Activated CD4-positive, alpha-beta T cell treated with anti-CD3 and anti-CD28 coated beads, Interleukin-2, amount 50 U/mL, for 24 hours (primary cell): ENCODE measurements around the gene ARHGEF26.
"Not testable (repeated sequence)": the region's sequence is repeated elsewhere in the genome, so short reads cannot be mapped to it uniquely, and the experiment has no call there.

Experiments
- DNase-seq, 2 donors: peaks; one replicate each; pipeline ENCODE4 v3.0.0-alpha.2; 2020; ENCODE audit warnings: low read depth in 1 of 2, low spot score in 1 of 2

The ARHGEF26 gene, protein sequence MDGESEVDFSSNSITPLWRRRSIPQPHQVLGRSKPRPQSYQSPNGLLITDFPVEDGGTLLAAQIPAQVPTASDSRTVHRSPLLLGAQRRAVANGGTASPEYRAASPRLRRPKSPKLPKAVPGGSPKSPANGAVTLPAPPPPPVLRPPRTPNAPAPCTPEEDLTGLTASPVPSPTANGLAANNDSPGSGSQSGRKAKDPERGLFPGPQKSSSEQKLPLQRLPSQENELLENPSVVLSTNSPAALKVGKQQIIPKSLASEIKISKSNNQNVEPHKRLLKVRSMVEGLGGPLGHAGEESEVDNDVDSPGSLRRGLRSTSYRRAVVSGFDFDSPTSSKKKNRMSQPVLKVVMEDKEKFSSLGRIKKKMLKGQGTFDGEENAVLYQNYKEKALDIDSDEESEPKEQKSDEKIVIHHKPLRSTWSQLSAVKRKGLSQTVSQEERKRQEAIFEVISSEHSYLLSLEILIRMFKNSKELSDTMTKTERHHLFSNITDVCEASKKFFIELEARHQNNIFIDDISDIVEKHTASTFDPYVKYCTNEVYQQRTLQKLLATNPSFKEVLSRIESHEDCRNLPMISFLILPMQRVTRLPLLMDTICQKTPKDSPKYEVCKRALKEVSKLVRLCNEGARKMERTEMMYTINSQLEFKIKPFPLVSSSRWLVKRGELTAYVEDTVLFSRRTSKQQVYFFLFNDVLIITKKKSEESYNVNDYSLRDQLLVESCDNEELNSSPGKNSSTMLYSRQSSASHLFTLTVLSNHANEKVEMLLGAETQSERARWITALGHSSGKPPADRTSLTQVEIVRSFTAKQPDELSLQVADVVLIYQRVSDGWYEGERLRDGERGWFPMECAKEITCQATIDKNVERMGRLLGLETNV

GRCh38 chr3:154120961-154121700 is at the start of gene ARHGEF26:
TSS of gene ARHGEF26 (plus strand) at chr3:154121390. CDS start at chr3:154121993, 603 bp downstream.
- peak; percentile 27 to 51 for DNase-seq

GRCh38 chr3:154074966-154075365 is 46.2 kb upstream of the ARHGEF26 start:
- DNase-seq, result no peak

DNA sequence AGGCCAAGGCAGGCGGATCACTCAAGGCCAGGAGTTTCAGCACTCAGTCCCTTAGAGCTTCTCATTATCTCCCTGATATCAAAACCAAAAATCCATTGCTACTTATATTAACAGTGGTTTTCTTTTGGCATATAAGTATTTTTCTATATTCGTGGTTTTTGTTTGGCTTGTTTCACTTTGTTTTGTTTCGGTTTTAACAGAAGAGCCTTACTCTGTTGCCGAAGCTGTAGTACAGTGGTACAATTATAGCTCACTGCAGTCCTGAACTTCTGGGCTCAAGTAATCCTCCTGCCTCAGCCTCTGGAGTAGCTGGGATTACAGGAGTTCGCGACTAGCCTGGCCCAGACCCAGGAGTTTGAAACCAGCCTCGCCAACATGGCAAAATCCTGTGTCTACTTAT is 42.5 kb upstream of the ARHGEF26 start:
- no peak for DNase-seq

GRCh38 chr3:154081305-154081704 is 39.9 kb upstream of the ARHGEF26 start:
- no peak for DNase-seq

DNA sequence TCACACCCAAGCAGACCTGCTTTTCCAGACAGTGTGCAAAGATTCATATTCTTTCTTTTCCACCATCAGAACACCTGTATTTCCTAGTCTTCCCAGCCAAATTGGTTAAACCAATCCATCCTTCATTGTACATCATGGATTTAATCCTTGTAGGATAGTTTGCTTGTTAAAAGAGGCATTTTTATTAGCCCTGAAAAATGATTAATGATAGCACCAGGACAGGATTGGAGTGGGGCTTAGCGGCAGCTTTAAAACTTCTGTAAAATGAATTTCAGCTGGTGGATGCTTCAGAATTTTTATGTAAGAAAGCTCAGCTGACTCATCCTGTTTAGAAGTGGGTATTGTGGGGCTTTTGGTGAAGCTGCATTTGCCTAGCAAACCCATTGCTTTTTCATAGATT is 36.1 kb upstream of the ARHGEF26 start:
- DNase-seq, result no peak

GRCh38 chr3:154085799-154086198 is 35.4 kb upstream of the ARHGEF26 start:
- DNase-seq, result no peak

DNA sequence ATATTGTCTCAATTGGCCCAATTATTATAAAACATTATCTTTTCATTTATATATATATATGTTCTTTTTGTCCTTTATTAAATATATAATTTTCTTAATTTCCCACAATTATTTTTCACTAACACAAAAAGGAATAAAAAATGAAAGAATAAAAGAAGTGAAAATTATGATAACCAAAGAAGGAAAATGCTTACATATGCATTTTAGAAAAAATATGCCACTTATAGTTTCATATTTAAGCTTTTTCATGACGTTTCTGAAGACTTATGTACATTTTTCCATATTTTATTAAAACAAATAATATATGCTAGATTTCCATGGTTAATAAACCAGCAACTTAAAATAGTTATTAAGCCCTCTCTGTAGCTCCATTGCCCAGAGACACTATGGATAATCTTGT is 34.9 kb upstream of the ARHGEF26 start:
- no peak for DNase-seq

DNA sequence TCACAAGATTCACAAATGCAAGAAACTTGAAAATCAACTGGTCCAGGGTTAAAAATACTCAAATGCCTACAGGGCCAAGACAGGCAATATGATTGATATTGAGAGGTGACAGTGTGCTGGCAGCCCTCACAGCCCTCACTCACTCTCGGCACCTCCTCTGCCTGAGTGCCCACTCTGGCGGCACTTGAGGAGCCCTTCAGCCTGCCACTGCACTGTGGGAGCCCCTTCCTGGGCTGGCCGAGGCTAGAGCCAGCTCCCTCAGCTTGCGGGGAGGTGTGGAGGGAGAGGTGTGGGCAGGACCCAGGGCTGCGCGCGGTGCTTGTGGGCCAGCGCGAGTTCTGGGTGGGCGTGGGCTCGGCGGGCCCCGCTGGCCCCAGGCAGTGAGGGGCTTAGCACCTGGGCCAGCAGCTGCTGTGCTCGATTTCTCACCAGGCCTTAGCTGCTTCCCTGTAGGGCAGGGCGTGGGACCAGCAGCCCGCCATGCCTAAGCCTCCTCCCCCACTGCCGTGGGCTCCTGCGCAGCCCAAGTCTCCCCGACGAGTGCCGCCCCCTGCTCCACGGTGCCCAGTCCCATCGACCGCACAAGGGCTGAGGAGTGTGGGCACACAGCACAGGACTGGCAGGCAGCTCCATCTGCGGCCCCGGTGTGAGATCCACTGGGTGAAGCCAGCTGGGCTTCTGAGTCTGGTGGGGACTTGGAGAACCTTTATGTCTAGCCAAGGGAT is 33.3 kb upstream of the ARHGEF26 start:
- DNase-seq, result not testable (repeated sequence)

- no peak for DNase-seq
Measured at GRCh38 chr3:154089421-154090420, 31.5 kb upstream of the ARHGEF26 start.

DNA sequence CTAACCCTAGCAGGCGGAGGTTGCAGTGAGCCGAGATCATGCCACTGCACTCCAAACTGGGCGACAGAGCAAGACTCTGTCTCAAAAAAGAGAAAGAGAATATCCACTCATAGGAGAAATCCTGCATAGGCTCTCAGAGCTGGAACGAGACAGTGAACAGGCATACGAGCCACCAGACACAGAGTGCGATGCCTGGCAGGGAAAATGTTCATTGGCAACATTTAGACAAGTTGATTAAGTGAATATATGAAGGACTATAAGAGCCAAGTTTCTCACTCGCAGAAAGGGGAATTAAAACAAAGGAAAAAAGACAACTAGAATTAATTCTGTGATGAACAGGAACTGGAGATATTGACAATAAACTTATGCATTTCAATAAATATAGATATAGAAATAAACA is 27.1 kb upstream of the ARHGEF26 start:
- no peak for DNase-seq

DNA sequence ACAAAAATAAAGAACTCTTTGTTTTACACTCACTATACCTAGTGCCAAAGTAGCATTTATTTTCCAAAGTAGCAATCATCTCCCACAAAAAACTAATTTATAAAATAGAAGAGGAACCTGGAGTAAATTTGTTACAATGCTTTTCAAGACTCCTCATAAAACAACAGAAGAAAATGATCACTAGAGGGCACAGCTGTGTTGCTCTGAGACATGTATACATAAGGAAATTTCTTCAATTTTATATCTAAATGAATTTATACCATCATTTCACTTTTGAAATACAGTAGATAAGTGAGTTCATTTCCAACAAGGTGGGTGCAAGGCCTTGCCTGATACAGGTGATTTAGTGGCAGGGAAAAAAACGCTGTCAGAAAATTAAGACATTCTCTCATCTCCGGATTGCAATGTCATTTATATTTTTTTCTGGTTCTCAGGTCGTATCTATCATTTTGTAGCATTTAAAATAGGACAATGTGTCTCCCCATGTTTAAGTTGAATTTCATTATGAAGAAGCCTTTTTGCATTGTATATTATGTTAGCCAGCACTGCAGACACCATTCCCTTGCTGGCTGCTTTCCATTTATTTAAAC is 25.3 kb upstream of the ARHGEF26 start:
- DNase-seq, result no peak

GRCh38 chr3:154098376-154098775 is 22.8 kb upstream of the ARHGEF26 start:
- no peak for DNase-seq

DNA sequence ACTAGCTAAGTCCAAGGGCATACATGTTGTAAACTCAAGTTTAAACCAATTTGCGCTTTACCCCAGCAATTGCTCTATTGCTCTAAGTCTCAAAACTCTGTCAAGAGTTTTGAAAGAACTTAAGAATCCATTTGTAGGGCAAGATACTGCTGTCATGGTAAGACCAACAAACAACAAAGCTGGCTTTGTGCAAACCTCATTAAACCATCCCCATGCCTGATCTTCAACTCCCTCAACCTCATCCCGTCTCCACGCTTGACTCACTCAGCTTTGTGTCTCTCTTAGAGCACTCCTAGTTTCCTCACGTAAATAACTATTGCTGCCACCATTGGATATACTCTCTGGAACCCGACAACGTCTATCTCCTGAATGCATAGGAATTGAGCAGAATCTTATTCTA is 20.6 kb upstream of the ARHGEF26 start:
- no peak for DNase-seq

- no peak for DNase-seq
Measured at GRCh38 chr3:154101250-154101649, 19.9 kb upstream of the ARHGEF26 start.

DNA sequence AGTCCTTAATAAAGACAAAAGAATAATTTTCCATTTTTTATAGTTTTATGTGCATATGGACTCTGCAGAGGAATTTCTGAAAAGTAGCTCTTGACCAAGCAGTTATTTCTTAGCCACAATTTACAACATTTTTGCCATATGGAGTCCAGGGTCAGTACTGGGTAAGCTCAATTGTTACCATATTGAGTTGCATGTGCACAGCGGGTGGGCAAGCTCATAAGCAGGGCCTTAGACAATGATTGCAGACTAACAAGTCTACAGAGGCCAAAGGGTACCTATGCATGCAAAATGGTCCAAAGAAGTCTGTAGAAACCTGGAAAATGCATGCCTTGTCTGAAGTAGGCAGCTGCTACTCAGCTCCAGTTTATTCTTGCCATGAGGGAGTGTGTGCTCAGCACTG is 19.0 kb upstream of the ARHGEF26 start:
- DNase-seq, result no peak

- DNase-seq, result no peak
Measured at GRCh38 chr3:154105218-154105975, 15.8 kb upstream of the ARHGEF26 start.

- no peak for DNase-seq
Measured at GRCh38 chr3:154111365-154111935, 9.7 kb upstream of the ARHGEF26 start.
